NT2/D1 (cell line): Measurements from ENCODE around the gene SMLR1.

Source experiments
- SUZ12 ChIP-seq: IDR thresholded peaks from 2 replicates; pipeline ENCODE4 v1.6.1; 2011; ENCODE audit not compliant: insufficient read length, insufficient read depth; ENCODE audit errors: extremely low read depth
- YY1 ChIP-seq: IDR thresholded peaks from 2 replicates; pipeline ENCODE4 v1.6.1; 2011; ENCODE audit not compliant: insufficient read length, insufficient read depth
- ZNF274 ChIP-seq: IDR thresholded peaks from 2 replicates; pipeline ENCODE4 v1.6.1; 2011; ENCODE audit warnings: mild to moderate bottlenecking, low read depth, low read length

- TF ChIP-seq ZNF274 (no peak), SUZ12 (no peak), YY1 (no peak)
Measured at GRCh38 chr6:130838250-130838860, 11.1 kb downstream of the SMLR1 start.
